ENCODE measurements around the gene B4GALT2.

The B4GALT2 gene

GRCh38 chr1:43985984-43986595 is 7.1 kb downstream of the B4GALT2 start:
- Histone ChIP-seq H3K27me3 (ENCODE audit: control insufficient read depth in 2 of 2, insufficient read depth in 2 of 2, low read length in 2 of 2) (no peaks in the 10 kb centered on the region), H3K4me1 (ENCODE audit: control insufficient read depth in 2 of 2, insufficient read depth in 2 of 2, low read length in 2 of 2) (peaks cover 13 to 30% of the 10 kb centered on the region in 2 donors), H3K4me3 (ENCODE audit: low read length in 2 of 2) (no peak overlapping the region), H3K9ac (ENCODE audit: low read depth in 1 of 2, low read length in 2 of 2) (no peak overlapping the region), H3K9me3 (ENCODE audit: control insufficient read depth in 2 of 2, low read length in 2 of 2) (no peaks in the 10 kb centered on the region), H3K36me3 (ENCODE audit: control insufficient read depth in 2 of 2, insufficient read depth in 2 of 2, low read length in 2 of 2) (peaks cover 3 to 7% of the 10 kb centered on the region in 2 donors), H3K27ac (ENCODE audit: low read depth in 2 of 2, low read length in 2 of 2) (no peak overlapping the region)

GRCh38 chr1:43986712-43987111 is 7.7 kb downstream of the B4GALT2 start:
- Histone ChIP-seq H3K9me3 (ENCODE audit: control insufficient read depth in 2 of 2, low read length in 2 of 2) (no peaks in the 10 kb centered on the region), H3K27me3 (ENCODE audit: control insufficient read depth in 2 of 2, insufficient read depth in 2 of 2, low read length in 2 of 2) (no peaks in the 10 kb centered on the region), H3K4me3 (ENCODE audit: low read length in 2 of 2) (no peak overlapping the region), H3K36me3 (ENCODE audit: control insufficient read depth in 2 of 2, insufficient read depth in 2 of 2, low read length in 2 of 2) (peaks cover 3 to 7% of the 10 kb centered on the region in 2 donors), H3K27ac (ENCODE audit: low read depth in 2 of 2, low read length in 2 of 2) (peak overlapping the region; percentile 6 to 41), H3K4me1 (ENCODE audit: control insufficient read depth in 2 of 2, insufficient read depth in 2 of 2, low read length in 2 of 2) (peaks cover 10 to 28% of the 10 kb centered on the region in 2 donors), H3K9ac (ENCODE audit: low read depth in 1 of 2, low read length in 2 of 2) (peak overlapping the region in 1 of 2 donors; percentile 21)

DNA sequence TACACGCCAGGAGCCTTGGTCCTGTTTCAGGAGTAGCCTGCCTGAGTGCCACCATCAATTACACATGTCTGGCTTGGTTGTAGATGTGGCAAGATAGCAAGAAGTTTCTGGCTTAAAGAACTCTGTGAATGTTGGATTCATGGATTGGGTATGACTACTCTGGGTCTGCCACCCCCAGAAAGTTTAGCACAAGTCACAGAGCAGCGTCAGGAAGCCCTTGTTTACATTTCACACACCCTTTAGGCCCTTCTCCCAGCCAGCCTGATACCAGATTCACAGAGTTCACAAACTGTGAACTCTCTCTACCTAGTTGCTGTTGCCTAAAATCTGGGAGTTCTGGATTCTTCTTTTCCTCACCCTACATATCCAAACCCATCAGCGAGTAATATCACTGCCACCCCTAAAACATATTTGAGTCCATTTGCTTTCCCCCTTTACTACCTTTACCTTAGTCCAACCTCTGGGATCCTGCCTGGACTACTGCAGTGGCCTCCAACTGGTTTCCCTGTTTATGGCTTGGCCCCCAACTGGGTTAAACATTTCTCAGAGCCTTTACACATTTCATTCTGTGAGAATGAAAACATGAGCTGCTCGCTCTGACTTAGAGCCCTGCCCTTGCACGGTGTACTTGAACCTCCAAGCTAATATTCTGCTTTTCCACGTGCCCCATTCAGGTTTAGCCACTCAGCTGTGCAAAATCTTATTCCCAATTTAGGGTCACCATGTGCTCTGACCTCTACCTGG is 8.3 kb downstream of the B4GALT2 start:
- Histone ChIP-seq H3K9ac (ENCODE audit: low read depth in 1 of 2, low read length in 2 of 2) (peak overlapping the region in 1 of 2 donors; percentile 21), H3K4me3 (ENCODE audit: low read length in 2 of 2) (no peak overlapping the region), H3K4me1 (ENCODE audit: control insufficient read depth in 2 of 2, insufficient read depth in 2 of 2, low read length in 2 of 2) (peaks cover 13 to 28% of the 10 kb centered on the region in 2 donors), H3K36me3 (ENCODE audit: control insufficient read depth in 2 of 2, insufficient read depth in 2 of 2, low read length in 2 of 2) (peaks cover 3% of the 10 kb centered on the region in 2 donors), H3K27me3 (ENCODE audit: control insufficient read depth in 2 of 2, insufficient read depth in 2 of 2, low read length in 2 of 2) (no peaks in the 10 kb centered on the region), H3K9me3 (ENCODE audit: control insufficient read depth in 2 of 2, low read length in 2 of 2) (no peaks in the 10 kb centered on the region), H3K27ac (ENCODE audit: low read depth in 2 of 2, low read length in 2 of 2) (peak overlapping the region; percentile 41 to 66)

DNA sequence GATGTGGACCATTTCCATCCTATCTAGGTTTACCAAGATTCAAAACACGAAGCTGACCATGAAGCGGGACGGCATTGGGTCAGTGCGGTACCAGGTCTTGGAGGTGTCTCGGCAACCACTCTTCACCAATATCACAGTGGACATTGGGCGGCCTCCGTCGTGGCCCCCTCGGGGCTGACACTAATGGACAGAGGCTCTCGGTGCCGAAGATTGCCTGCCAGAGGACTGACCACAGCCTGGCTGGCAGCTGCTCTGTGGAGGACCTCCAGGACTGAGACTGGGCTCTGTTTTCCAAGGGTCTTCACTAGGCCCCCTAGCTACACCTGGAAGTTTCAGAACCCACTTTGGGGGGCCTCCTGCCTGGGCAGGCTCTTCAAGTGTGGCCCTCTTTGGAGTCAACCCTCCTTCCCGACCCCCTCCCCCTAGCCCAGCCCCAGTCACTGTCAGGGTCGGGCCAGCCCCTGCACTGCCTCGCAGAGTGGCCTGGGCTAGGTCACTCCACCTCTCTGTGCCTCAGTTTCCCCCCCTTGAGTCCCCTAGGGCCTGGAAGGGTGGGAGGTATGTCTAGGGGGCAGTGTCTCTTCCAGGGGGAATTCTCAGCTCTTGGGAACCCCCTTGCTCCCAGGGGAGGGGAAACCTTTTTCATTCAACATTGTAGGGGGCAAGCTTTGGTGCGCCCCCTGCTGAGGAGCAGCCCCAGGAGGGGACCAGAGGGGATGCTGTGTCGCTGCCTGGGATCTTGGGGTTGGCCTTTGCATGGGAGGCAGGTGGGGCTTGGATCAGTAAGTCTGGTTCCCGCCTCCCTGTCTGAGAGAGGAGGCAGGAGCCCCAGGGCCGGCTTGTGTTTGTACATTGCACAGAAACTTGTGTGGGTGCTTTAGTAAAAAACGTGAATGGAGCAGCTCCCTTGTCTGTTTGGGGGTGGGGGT is 11.5 kb downstream of the B4GALT2 start:
- peak overlapping the region; percentile 71 to 78 for H3K4me3 ChIP-seq (ENCODE audit: low read length in 2 of 2)
- no peaks in the 10 kb centered on the region for H3K27me3 ChIP-seq (ENCODE audit: control insufficient read depth in 2 of 2, insufficient read depth in 2 of 2, low read length in 2 of 2)
- peak overlapping the region; percentile 67 to 80 for H3K9ac ChIP-seq (ENCODE audit: low read depth in 1 of 2, low read length in 2 of 2)
- H3K36me3 ChIP-seq (ENCODE audit: control insufficient read depth in 2 of 2, insufficient read depth in 2 of 2, low read length in 2 of 2): peaks cover 0 to 3% of the 10 kb centered on the region in 2 donors
- peak overlapping the region; percentile 90 to 96 for H3K27ac ChIP-seq (ENCODE audit: low read depth in 2 of 2, low read length in 2 of 2)
- H3K4me1 ChIP-seq (ENCODE audit: control insufficient read depth in 2 of 2, insufficient read depth in 2 of 2, low read length in 2 of 2): peaks cover 17 to 28% of the 10 kb centered on the region in 2 donors
- H3K9me3 ChIP-seq (ENCODE audit: control insufficient read depth in 2 of 2, low read length in 2 of 2): no peaks in the 10 kb centered on the region

DNA sequence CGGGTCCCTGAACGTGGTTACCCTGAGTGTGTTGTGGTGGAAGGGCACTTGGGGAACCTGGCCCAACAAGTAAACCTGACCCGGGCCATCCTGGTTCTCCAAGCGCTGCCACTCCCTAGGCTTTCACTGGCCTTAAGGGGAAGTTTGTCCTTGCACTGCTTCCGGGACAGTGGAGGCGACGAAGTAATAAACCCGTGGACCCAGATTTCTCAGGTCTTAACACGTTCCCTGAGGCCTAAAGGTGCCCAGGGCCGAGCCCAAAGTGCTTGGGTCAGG is 12.1 kb downstream of the B4GALT2 start:
- peak overlapping the region; percentile 67 to 80 for H3K9ac ChIP-seq (ENCODE audit: low read depth in 1 of 2, low read length in 2 of 2)
- peak overlapping the region; percentile 71 to 78 for H3K4me3 ChIP-seq (ENCODE audit: low read length in 2 of 2)
- peak overlapping the region; percentile 90 to 96 for H3K27ac ChIP-seq (ENCODE audit: low read depth in 2 of 2, low read length in 2 of 2)
- H3K9me3 ChIP-seq (ENCODE audit: control insufficient read depth in 2 of 2, low read length in 2 of 2): no peaks in the 10 kb centered on the region
- no peaks in the 10 kb centered on the region for H3K27me3 ChIP-seq (ENCODE audit: control insufficient read depth in 2 of 2, insufficient read depth in 2 of 2, low read length in 2 of 2)
- peaks cover 17 to 27% of the 10 kb centered on the region in 2 donors for H3K4me1 ChIP-seq (ENCODE audit: control insufficient read depth in 2 of 2, insufficient read depth in 2 of 2, low read length in 2 of 2)
- peaks cover 0 to 3% of the 10 kb centered on the region in 2 donors for H3K36me3 ChIP-seq (ENCODE audit: control insufficient read depth in 2 of 2, insufficient read depth in 2 of 2, low read length in 2 of 2)

DNA sequence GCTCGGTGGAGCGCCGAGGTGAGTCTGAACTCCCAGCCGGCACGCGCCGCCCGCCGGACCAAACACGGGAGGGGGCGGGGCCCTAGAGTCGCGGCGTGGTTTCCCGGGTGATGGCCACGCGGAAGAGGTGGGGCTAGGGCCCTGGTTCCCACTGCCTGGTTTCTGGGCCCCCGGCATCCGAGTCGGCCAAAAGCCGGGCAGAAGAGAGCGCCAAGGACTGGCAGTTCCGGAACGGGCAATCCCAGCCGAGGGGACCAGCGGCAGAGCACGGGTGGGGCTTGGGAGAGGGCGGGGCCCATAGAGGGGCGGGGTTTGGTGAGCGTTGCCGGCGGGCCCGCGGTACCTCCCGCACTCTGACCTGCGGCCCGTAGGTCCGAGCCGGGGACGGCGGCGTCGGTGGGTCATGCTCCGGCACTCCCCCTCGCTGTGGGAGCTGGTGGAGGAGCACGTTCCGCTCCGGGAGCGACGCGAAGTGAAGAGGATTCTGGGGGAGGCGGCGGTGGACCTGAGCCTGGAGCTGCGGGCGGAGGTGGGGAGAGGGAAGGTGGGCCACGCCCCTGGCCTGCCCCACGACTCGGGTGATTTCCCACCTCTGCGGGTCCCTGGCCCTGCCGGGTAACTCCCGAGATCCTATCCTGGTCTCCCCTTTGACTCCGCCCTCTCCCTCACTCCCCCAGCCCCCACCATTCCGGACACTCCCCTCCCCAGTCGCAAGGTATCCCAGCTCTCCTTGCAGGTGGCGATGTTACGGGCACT is 12.6 kb downstream of the B4GALT2 start, which contains the start of gene CCDC24:
CCDC24 (plus strand) TSS at position 124 of the 756 bp plus-strand sequence; CDS start at position 404, 280 bp downstream.
- Histone ChIP-seq H3K27me3 (ENCODE audit: control insufficient read depth in 2 of 2, insufficient read depth in 2 of 2, low read length in 2 of 2) (no peaks in the 10 kb centered on the region), H3K9me3 (ENCODE audit: control insufficient read depth in 2 of 2, low read length in 2 of 2) (no peaks in the 10 kb centered on the region), H3K9ac (ENCODE audit: low read depth in 1 of 2, low read length in 2 of 2) (peak within 1 kb of the TSS; percentile 67 to 80), H3K4me3 (ENCODE audit: low read length in 2 of 2) (peak within 1 kb of the TSS; percentile 71 to 78), H3K27ac (ENCODE audit: low read depth in 2 of 2, low read length in 2 of 2) (peak within 1 kb of the TSS; percentile 90 to 96), H3K4me1 (ENCODE audit: control insufficient read depth in 2 of 2, insufficient read depth in 2 of 2, low read length in 2 of 2) (peaks cover 17 to 23% of the 10 kb centered on the region in 2 donors), H3K36me3 (ENCODE audit: control insufficient read depth in 2 of 2, insufficient read depth in 2 of 2, low read length in 2 of 2) (peaks cover 0 to 3% of the 10 kb centered on the region in 2 donors)

DNA sequence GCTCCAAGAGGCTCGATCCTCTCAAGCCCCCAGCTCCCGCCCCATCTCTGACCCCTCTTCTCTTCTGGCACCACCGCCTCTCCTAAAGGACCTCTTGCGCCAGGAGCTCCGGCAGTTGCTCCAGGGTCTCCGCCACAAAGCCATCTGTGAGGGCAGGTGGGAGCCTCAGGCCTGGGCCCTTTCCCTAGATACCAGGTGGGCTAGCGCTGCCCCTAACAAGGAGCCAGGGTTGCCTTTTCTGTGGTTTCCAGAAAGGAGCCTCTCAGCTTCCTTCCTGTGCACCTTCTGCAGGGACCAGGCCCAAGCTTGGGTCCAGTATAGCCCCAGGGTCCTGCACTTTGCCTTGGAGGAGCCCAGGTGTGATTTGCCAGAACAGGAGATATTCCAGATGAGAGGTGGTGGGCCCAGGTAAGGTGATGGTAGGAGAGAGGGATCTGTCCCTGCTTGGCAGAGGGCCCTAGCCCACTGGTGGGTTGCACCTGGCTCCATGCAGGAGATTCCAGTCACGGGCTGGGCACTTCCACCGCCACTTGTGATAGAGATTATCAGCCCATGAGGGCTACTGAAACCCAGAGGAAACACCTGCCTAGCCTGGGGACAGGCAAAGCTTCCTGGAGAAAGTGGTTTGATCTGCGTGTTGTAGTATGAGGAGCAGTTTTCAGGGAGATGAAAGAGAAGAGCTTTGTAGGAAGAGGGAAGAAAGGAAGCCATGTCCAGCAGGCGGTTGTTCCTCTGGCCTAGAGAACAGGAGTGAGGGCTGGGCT is 13.4 kb downstream of the B4GALT2 start:
- peak overlapping the region; percentile 71 to 78 for H3K4me3 ChIP-seq (ENCODE audit: low read length in 2 of 2)
- H3K36me3 ChIP-seq (ENCODE audit: control insufficient read depth in 2 of 2, insufficient read depth in 2 of 2, low read length in 2 of 2): no peaks in the 10 kb centered on the region
- peak overlapping the region; percentile 90 to 96 for H3K27ac ChIP-seq (ENCODE audit: low read depth in 2 of 2, low read length in 2 of 2)
- no peaks in the 10 kb centered on the region for H3K9me3 ChIP-seq (ENCODE audit: control insufficient read depth in 2 of 2, low read length in 2 of 2)
- no peaks in the 10 kb centered on the region for H3K27me3 ChIP-seq (ENCODE audit: control insufficient read depth in 2 of 2, insufficient read depth in 2 of 2, low read length in 2 of 2)
- peaks cover 14 to 23% of the 10 kb centered on the region in 2 donors for H3K4me1 ChIP-seq (ENCODE audit: control insufficient read depth in 2 of 2, insufficient read depth in 2 of 2, low read length in 2 of 2)
- H3K9ac ChIP-seq (ENCODE audit: low read depth in 1 of 2, low read length in 2 of 2): peak overlapping the region; percentile 54 to 67

- no peak overlapping the region for H3K9ac ChIP-seq (ENCODE audit: low read depth in 1 of 2, low read length in 2 of 2)
- H3K27ac ChIP-seq (ENCODE audit: low read depth in 2 of 2, low read length in 2 of 2): no peak overlapping the region
- H3K27me3 ChIP-seq (ENCODE audit: control insufficient read depth in 2 of 2, insufficient read depth in 2 of 2, low read length in 2 of 2): no peaks in the 10 kb centered on the region
- peaks cover 22 to 27% of the 10 kb centered on the region in 2 donors for H3K4me1 ChIP-seq (ENCODE audit: control insufficient read depth in 2 of 2, insufficient read depth in 2 of 2, low read length in 2 of 2)
- H3K36me3 ChIP-seq (ENCODE audit: control insufficient read depth in 2 of 2, insufficient read depth in 2 of 2, low read length in 2 of 2): no peaks in the 10 kb centered on the region
- H3K9me3 ChIP-seq (ENCODE audit: control insufficient read depth in 2 of 2, low read length in 2 of 2): no peaks in the 10 kb centered on the region
- no peak overlapping the region for H3K4me3 ChIP-seq (ENCODE audit: low read length in 2 of 2)
Measured at GRCh38 chr1:43993206-43993914, 14.3 kb downstream of the B4GALT2 start.
